Activated naive CD8-positive, alpha-beta T cell treated with anti-CD3 and anti-CD28 coated beads for 36 hours (primary cell): Measurements from ENCODE around the gene LHFPL2. TPM values are rescaled to one million over a fixed set of nuclear protein-coding genes. Genes with fewer than 3 reads are reported as not detected.
"Not testable (repeated sequence)": the region's sequence is repeated elsewhere in the genome, so short reads cannot be mapped to it uniquely, and the experiment has no call there.

Source experiments
- DNase-seq: peaks from one replicate; pipeline ENCODE4 v3.0.0; 2021
- H3K27ac Mint-ChIP-seq: one replicate; pipeline ENCODE4 v1.8.0; 2022; ENCODE audit warnings: mild to moderate bottlenecking, moderate library complexity, mixed read lengths
- H3K27me3 Mint-ChIP-seq: one replicate; pipeline ENCODE4 v1.8.0; 2022; ENCODE audit warnings: mild to moderate bottlenecking, mixed read lengths
- H3K36me3 Mint-ChIP-seq: one replicate; pipeline ENCODE4 v1.8.0; 2021; ENCODE audit warnings: mild to moderate bottlenecking, mixed read lengths
- H3K4me1 Mint-ChIP-seq: one replicate; pipeline ENCODE4 v1.8.0; 2021; ENCODE audit warnings: mixed read lengths
- H3K4me3 Mint-ChIP-seq: one replicate; pipeline ENCODE4 v1.8.0; 2022; ENCODE audit warnings: mild to moderate bottlenecking, moderate library complexity, mixed read lengths
- H3K9me3 Mint-ChIP-seq: one replicate; pipeline ENCODE4 v1.8.0; 2022; ENCODE audit warnings: mixed read lengths
- total RNA-seq, 2 experiments: library from RNA; stranded (reverse); gene quantifications; one replicate each; pipeline ENCODE4 v1.2.3, GENCODE V29; 2021

The LHFPL2 gene
- total RNA-seq, 2 experiments from 2014 or later, result 0.12 to 0.40 TPM

DNA sequence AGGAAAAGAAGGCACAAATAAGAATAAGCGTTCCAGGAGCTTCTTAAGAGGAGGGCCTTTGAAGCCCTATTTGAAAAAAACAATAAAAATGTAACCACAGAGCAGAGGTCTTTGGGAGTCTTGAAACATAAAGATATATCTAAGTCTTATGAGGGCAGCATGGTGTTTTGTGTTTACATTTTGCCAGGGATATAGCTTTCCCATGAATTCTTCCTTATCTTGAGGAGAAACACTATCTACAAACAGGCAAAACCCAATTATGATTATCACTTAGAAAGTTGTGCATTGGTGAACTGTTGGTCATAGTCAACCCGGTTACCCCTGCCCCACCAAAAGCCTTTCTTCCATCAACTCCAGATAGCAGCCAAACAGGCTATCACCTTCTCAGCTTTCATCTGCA lies 23.6 kb upstream of the LHFPL2 start:
- H3K27ac Mint-ChIP-seq, result no peak overlapping the region

DNA sequence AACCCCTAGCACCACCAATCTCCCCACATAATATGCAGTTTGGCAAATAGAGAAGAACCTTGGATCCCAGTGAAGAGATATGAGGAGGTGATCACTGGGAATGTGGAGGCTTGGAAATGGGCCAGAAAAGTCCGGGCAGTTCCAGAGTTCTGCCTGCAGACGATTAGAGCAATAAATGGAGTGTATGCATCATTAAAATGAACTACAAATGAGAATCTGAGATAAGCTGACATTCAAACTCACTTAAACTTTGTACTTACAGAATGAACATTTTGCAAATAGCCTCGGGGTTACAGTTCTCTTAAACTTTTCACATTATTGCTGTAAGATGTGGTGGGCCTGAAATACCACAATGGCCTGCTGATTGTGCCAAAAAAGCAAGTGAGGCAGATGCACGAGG lies 23.0 kb upstream of the LHFPL2 start:
- Mint-ChIP-seq H3K4me1 (no peaks in the 10 kb centered on the region), H3K27ac (no peak overlapping the region), H3K36me3 (no peaks in the 10 kb centered on the region), H3K27me3 (peaks cover 10% of the 10 kb centered on the region), H3K4me3 (no peak overlapping the region), H3K9me3 (no peaks in the 10 kb centered on the region)
- no peak for DNase-seq

More for the DNA sequence above, 23.6 kb upstream of the LHFPL2 start:
- Mint-ChIP-seq H3K36me3 (no peaks in the 10 kb centered on the region), H3K9me3 (no peaks in the 10 kb centered on the region), H3K27me3 (peaks cover 10% of the 10 kb centered on the region), H3K4me3 (no peak overlapping the region), H3K4me1 (no peaks in the 10 kb centered on the region)
- no peak for DNase-seq

GRCh38 chr5:78670701-78671269 lies 22.2 kb upstream of the LHFPL2 start:
- Mint-ChIP-seq H3K4me3 (no peak overlapping the region), H3K36me3 (no peaks in the 10 kb centered on the region), H3K4me1 (no peaks in the 10 kb centered on the region), H3K27me3 (peaks cover 10% of the 10 kb centered on the region), H3K27ac (no peak overlapping the region), H3K9me3 (no peaks in the 10 kb centered on the region)
- DNase-seq, result no peak

- Mint-ChIP-seq H3K4me3 (no peak overlapping the region), H3K27me3 (peaks cover 10% of the 10 kb centered on the region), H3K36me3 (no peaks in the 10 kb centered on the region), H3K27ac (no peak overlapping the region), H3K4me1 (no peaks in the 10 kb centered on the region), H3K9me3 (no peaks in the 10 kb centered on the region)
- DNase-seq, result no peak
Observed at GRCh38 chr5:78669331-78669730, 20.8 kb upstream of the LHFPL2 start.

DNA sequence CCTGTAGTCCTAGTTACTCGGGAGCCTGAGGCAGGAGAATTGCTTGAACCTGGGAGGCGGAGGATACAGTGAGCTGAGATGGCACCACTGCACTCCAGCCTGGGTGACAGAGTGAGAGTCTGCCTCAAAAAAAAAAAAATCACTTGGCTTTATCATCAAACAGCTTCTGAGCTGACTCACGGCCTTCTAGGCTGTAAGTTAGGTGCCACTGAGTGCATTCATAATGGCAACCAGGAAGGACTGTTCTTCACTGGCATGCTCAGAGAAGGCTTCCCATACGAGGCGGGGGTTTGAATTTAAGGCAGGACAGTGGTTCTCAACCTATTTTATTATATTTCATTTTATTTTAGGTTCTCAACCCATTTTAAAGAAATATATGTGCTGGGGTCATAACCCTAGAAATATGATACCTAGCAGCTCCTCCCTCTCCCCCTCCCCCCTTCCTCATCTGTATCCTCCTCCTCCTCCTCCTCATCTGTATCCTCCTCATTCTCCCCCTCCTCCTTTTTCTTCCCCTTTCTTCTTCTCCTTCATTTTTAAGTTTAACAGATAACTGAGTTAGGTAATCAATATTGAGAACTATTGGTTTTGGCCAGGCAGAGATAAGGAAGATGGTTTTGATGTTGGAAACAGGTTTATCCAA lies 19.0 kb upstream of the LHFPL2 start:
- Mint-ChIP-seq H3K27me3 (peaks cover 3% of the 10 kb centered on the region), H3K4me3 (no peak overlapping the region), H3K9me3 (no peaks in the 10 kb centered on the region), H3K27ac (no peak overlapping the region), H3K4me1 (no peaks in the 10 kb centered on the region), H3K36me3 (no peaks in the 10 kb centered on the region)
- DNase-seq, result no peak

DNA sequence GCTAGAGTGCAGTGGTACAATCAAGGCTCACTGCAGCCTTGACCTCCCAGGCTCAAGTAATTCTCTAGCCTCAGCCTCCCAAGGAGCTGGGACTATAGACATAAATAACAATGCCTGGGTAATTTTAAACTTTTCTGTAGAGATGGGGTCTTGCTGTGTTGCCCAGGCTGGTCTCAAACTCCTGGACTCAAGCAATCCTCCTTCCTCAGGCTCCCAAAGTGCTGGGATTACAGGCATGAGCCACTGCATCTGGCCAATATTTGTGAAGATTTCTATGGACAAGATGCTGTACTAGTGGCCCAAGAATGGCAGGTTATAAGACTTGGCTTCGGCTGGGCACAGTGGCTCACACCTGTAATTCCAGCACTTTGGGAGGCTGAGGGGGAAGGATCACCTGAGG lies 18.4 kb upstream of the LHFPL2 start:
- H3K27me3 Mint-ChIP-seq, DNase-seq, H3K9me3 Mint-ChIP-seq, H3K4me3 Mint-ChIP-seq, H3K36me3 Mint-ChIP-seq, H3K27ac Mint-ChIP-seq, H3K4me1 Mint-ChIP-seq: not testable (repeated sequence)

DNA sequence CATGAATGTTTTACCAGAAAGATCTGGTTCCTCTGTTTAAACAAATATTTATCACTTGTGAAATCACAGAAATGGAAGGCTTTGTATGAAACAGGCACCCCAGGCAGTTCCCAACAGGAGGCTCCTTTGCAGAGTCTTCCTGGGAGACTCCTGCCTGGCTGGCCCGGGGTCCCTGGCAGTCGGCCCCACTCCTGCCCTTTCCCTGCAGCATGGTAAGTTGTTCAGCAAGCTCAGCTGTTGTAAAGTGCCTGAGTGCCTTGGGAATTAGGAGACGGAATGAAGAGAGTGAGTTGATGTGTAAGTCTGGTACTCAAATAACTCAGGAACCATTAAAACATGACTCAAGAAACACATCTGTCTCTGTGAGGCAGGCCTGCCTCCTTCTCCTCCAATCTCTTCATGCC lies 17.5 kb upstream of the LHFPL2 start:
- no peaks in the 10 kb centered on the region for H3K4me1 Mint-ChIP-seq
- no peak overlapping the region for H3K4me3 Mint-ChIP-seq
- peaks cover 3% of the 10 kb centered on the region for H3K27me3 Mint-ChIP-seq
- DNase-seq, result no peak
- H3K27ac Mint-ChIP-seq, result no peak overlapping the region
- H3K9me3 Mint-ChIP-seq, result no peaks in the 10 kb centered on the region
- H3K36me3 Mint-ChIP-seq, result no peaks in the 10 kb centered on the region

DNA sequence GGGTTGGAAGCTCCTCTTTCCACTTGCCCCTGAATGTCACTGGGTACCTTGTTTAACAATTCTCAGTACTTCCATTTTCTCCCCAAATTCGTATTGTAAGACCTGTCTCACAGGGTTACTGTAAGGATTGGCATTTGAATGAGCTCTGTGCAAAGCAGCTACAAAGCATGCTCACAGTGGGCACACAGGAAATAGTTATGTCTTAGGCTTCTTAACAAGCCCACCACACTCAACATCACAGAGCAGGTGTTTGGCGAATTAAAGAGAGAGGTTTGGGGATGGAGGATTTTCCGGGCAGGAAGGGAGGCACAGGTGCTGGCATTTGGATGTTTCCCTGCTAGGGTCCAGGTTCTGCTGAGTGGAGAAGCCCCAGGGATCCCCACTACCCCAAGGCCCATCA lies 17.0 kb upstream of the LHFPL2 start:
- H3K27ac Mint-ChIP-seq, result no peak overlapping the region
- no peak overlapping the region for H3K4me3 Mint-ChIP-seq
- DNase-seq, result no peak
- no peaks in the 10 kb centered on the region for H3K9me3 Mint-ChIP-seq
- peaks cover 2% of the 10 kb centered on the region for H3K27me3 Mint-ChIP-seq
- H3K36me3 Mint-ChIP-seq, result no peaks in the 10 kb centered on the region
- H3K4me1 Mint-ChIP-seq, result no peaks in the 10 kb centered on the region

DNA sequence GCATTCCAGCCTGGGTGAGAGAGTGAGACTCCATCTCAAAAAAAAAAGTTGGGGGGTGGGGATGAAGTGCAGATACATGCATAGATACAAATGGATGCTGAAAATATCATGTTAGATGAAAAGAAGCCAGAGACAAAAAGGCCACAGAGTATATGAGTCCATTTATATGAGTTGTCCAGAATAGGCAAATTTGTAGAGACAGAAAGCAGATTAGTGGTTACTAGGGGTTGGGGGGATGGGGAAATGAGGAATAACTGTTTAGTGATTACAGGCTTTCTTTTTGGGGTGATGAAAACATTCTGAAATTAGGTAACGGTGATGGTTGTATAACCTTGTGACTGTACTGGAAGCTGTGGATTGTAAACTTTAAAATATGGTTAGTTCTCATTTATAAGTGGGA lies 13.8 kb upstream of the LHFPL2 start:
- no peaks in the 10 kb centered on the region for H3K4me1 Mint-ChIP-seq
- no peak overlapping the region for H3K27ac Mint-ChIP-seq
- H3K4me3 Mint-ChIP-seq, result no peak overlapping the region
- DNase-seq, result no peak
- H3K36me3 Mint-ChIP-seq, result no peaks in the 10 kb centered on the region
- peaks cover 3% of the 10 kb centered on the region for H3K27me3 Mint-ChIP-seq
- no peaks in the 10 kb centered on the region for H3K9me3 Mint-ChIP-seq

DNA sequence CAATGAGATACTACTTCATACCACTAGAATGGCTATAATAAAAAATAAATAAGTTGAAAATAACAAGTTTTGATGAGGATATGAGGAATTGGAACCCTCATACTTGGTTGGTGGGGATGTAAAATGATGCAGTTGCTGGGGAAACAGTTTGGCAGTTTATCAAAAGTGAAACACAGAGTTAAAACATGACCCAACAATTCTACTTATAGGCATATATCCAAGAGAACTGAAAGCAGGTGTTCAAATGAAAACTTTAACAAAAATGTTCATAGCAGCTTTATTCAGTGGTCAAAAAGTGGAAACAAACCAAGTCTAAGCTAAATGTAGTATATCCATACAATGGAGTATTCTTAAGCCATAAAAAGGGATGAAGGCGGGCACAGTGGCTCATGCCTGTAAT lies 13.1 kb upstream of the LHFPL2 start:
- Mint-ChIP-seq H3K27me3 (peaks cover 7% of the 10 kb centered on the region), H3K4me1 (no peaks in the 10 kb centered on the region), H3K4me3 (no peak overlapping the region), H3K9me3 (no peaks in the 10 kb centered on the region), H3K27ac (no peak overlapping the region), H3K36me3 (no peaks in the 10 kb centered on the region)
- no peak for DNase-seq

GRCh38 chr5:78661044-78661443 lies 12.5 kb upstream of the LHFPL2 start:
- H3K27ac Mint-ChIP-seq, result no peak overlapping the region
- no peaks in the 10 kb centered on the region for H3K4me1 Mint-ChIP-seq
- no peak overlapping the region for H3K4me3 Mint-ChIP-seq
- no peaks in the 10 kb centered on the region for H3K9me3 Mint-ChIP-seq
- H3K27me3 Mint-ChIP-seq, result peaks cover 7% of the 10 kb centered on the region
- no peaks in the 10 kb centered on the region for H3K36me3 Mint-ChIP-seq
- no peak for DNase-seq

DNA sequence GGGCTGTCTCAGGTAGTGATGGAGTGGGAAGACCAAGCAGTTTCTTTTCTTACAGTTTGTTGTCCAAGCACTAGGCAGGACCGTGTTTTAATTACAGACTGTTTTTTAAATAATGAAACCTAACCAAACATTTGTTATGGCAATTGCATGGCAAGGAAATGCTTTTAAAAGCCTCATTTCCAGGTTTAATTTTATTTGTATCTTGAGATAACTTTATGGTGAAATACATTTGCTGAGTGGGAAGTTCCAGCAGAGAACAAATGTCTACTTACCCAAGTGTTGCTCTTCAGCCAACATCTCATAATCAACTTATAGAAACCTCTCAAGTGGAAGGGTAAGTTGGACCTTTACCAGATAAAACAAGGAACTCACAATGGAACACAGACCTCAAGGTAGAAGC lies 11.8 kb upstream of the LHFPL2 start:
- Mint-ChIP-seq H3K4me3 (no peak overlapping the region), H3K27ac (no peak overlapping the region), H3K36me3 (no peaks in the 10 kb centered on the region), H3K4me1 (no peaks in the 10 kb centered on the region), H3K9me3 (no peaks in the 10 kb centered on the region), H3K27me3 (peaks cover 7% of the 10 kb centered on the region)
- DNase-seq, result no peak

- Mint-ChIP-seq H3K27ac (no peak overlapping the region), H3K4me3 (no peak overlapping the region), H3K27me3 (peaks cover 7% of the 10 kb centered on the region), H3K4me1 (no peaks in the 10 kb centered on the region), H3K9me3 (no peaks in the 10 kb centered on the region), H3K36me3 (no peaks in the 10 kb centered on the region)
- DNase-seq, result no peak
Observed at GRCh38 chr5:78659714-78660113, 11.1 kb upstream of the LHFPL2 start.

DNA sequence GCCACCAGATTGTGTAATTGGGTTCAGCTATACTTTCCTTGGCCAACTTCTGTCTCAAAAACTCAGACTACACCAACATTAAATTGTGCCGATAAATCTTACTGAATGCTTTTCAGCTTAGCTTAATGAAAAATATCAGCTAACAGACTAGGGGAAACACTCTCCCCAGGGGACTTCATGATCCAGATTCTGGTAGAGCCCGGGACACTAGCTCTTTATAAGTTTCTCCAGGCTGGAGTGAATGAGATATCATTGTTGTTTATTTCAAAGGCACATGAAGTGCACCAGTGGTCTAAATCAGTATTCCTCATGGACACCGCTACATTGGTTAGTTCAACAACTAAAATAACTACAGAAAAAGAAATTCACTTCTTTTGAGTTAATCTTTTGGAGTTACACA lies 10.5 kb upstream of the LHFPL2 start:
- Mint-ChIP-seq H3K36me3 (no peaks in the 10 kb centered on the region), H3K27ac (no peak overlapping the region), H3K9me3 (no peaks in the 10 kb centered on the region), H3K4me3 (no peak overlapping the region), H3K4me1 (no peaks in the 10 kb centered on the region), H3K27me3 (peaks cover 7% of the 10 kb centered on the region)
- no peak for DNase-seq

DNA sequence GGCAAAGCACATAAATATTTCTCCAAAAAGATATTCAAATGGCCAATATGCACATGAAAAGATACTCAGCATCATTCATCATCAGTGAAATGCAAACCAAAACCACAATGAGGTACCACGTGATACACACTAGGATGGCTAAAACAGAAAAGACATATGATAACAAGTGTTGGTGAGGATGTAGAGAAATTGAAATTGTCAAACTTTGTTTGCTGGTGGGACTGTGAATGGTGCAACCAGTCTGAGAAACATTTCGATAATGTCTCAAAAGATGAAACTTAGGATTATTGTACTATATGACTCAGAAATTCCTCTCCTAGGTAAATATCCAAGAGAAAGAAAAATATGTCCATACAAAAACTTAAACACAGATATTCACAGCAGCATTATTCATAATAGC lies 8.6 kb upstream of the LHFPL2 start:
- no peaks in the 10 kb centered on the region for H3K9me3 Mint-ChIP-seq
- H3K27me3 Mint-ChIP-seq, result peaks cover 7% of the 10 kb centered on the region
- no peaks in the 10 kb centered on the region for H3K4me1 Mint-ChIP-seq
- H3K4me3 Mint-ChIP-seq, result no peak overlapping the region
- H3K27ac Mint-ChIP-seq, result no peak overlapping the region
- no peaks in the 10 kb centered on the region for H3K36me3 Mint-ChIP-seq
- no peak for DNase-seq

GRCh38 chr5:78655746-78656290 lies 7.2 kb upstream of the LHFPL2 start:
- DNase-seq, result no peak
- Mint-ChIP-seq H3K4me3 (no peak overlapping the region), H3K27me3 (peaks cover 16% of the 10 kb centered on the region), H3K4me1 (no peaks in the 10 kb centered on the region), H3K9me3 (no peaks in the 10 kb centered on the region), H3K27ac (no peak overlapping the region), H3K36me3 (no peaks in the 10 kb centered on the region)
